Left kidney (tissue), 8 donors: ENCODE data around the gene SIN3A. TPM values are rescaled to one million over a fixed set of nuclear protein-coding genes. Genes with fewer than 3 reads are reported as not detected.
"Not testable (repeated sequence)": the region's sequence is repeated elsewhere in the genome, so short reads cannot be mapped to it uniquely, and the experiment has no call there.

Source experiments
- DNase-seq: peaks from one replicate; pipeline ENCODE4 v3.0.0-alpha.2; 2013
- long read RNA-seq, 8 donors: transcript quantifications; one replicate each; lab custom pipeline, GENCODE V29; 2026
- polyA plus RNA-seq: library from polyadenylated mRNA; unstranded; fragments of 120-200 nt; gene quantifications from one replicate; pipeline ENCODE4 v1.2.1, GENCODE V29; 2013; ENCODE audit not compliant: insufficient read length

Gene SIN3A
- polyA plus RNA-seq: 65.4 TPM
- long read RNA-seq, donor 1, full-length matches to known transcripts: 13 of 30 reads
- long read RNA-seq, donor 1, partial matches to known transcripts: 17 of 30 reads
- long read RNA-seq, donor 1, other reads (novel, unspliced or antisense): 0 of 30 reads
- long read RNA-seq, donor 2, full-length matches to known transcripts: 7 of 17 reads
- long read RNA-seq, donor 2, partial matches to known transcripts: 10 of 17 reads
- long read RNA-seq, donor 2, other reads (novel, unspliced or antisense): 0 of 17 reads
- long read RNA-seq, donor 3, full-length matches to known transcripts: 5 of 10 reads
- long read RNA-seq, donor 3, partial matches to known transcripts: 5 of 10 reads
- long read RNA-seq, donor 3, other reads (novel, unspliced or antisense): 0 of 10 reads
- long read RNA-seq, donor 4, partial matches to known transcripts: 0 of 1 reads
- long read RNA-seq, donor 4, other reads (novel, unspliced or antisense): 0 of 1 reads
- long read RNA-seq, donor 5, full-length matches to known transcripts: 6 of 11 reads
- long read RNA-seq, donor 5, partial matches to known transcripts: 5 of 11 reads
- long read RNA-seq, donor 5, other reads (novel, unspliced or antisense): 0 of 11 reads
- long read RNA-seq, donor 6, full-length matches to known transcripts: 6 of 20 reads
- long read RNA-seq, donor 6, partial matches to known transcripts: 14 of 20 reads
- long read RNA-seq, donor 6, other reads (novel, unspliced or antisense): 0 of 20 reads
- long read RNA-seq, donor 7, full-length matches to known transcripts: 7 of 25 reads
- long read RNA-seq, donor 7, partial matches to known transcripts: 18 of 25 reads
- long read RNA-seq, donor 7, other reads (novel, unspliced or antisense): 0 of 25 reads
- long read RNA-seq, donor 8, full-length matches to known transcripts: 6 of 6 reads
- long read RNA-seq, donor 8, partial matches to known transcripts: 0 of 6 reads
- long read RNA-seq, donor 8, other reads (novel, unspliced or antisense): 0 of 6 reads

GRCh38 chr15:75451674-75452363 is at the start of gene SIN3A:
Gene SIN3A (minus strand): TSS chr15:75451690. CDS start chr15:75430375, 21,315 bp downstream.
- peak; percentile 99 for DNase-seq

- DNase-seq: no peak
These were observed 42.2 kb upstream of the SIN3A start for GRCh38 chr15:75493732-75494131.

- DNase-seq: no peak
These were observed 32.5 kb upstream of the SIN3A start for GRCh38 chr15:75483961-75484360.

- not testable (repeated sequence) for DNase-seq
These were observed 32.1 kb upstream of the SIN3A start for GRCh38 chr15:75483556-75483955.

GRCh38 chr15:75483106-75483505 is 31.6 kb upstream of the SIN3A start:
- DNase-seq: no peak

- not testable (repeated sequence) for DNase-seq
These were observed 29.0 kb upstream of the SIN3A start for GRCh38 chr15:75480463-75480862.

- DNase-seq: no peak
These were observed 28.2 kb upstream of the SIN3A start for GRCh38 chr15:75479670-75480069.

- DNase-seq: not testable (repeated sequence)
These were observed 25.6 kb upstream of the SIN3A start for GRCh38 chr15:75477094-75477493.

- DNase-seq: no peak
These were observed 17.6 kb upstream of the SIN3A start for GRCh38 chr15:75468913-75469598.

- no peak for DNase-seq
These were observed 9.2 kb upstream of the SIN3A start for GRCh38 chr15:75460646-75461045.

GRCh38 chr15:75459581-75459980 is 8.1 kb upstream of the SIN3A start:
- no peak for DNase-seq

GRCh38 chr15:75456710-75457109 is 5.2 kb upstream of the SIN3A start:
- no peak for DNase-seq

GRCh38 chr15:75455982-75456531 is 4.6 kb upstream of the SIN3A start:
- DNase-seq: no peak

- DNase-seq: peak; percentile 93
These were observed 4.0 kb upstream of the SIN3A start for GRCh38 chr15:75455424-75455981.

GRCh38 chr15:75454471-75455378 is 3.2 kb upstream of the SIN3A start:
- peak; percentile 74 for DNase-seq

- DNase-seq: peak; percentile 100
These were observed 2.4 kb upstream of the SIN3A start for GRCh38 chr15:75453703-75454470.

- peak; percentile 40 for DNase-seq
These were observed 1.6 kb upstream of the SIN3A start for GRCh38 chr15:75452865-75453702.

- DNase-seq: peak; percentile 78
These were observed 924 bp upstream of the SIN3A start for GRCh38 chr15:75452364-75452864.
